GM12878 (cell line): ENCODE results near the gene MTX1. TPM values are rescaled to one million over a fixed set of nuclear protein-coding genes. Genes with fewer than 3 reads are reported as not detected.
A peak's percentile ranks its signal among the peaks of the same experiment; 100 is the strongest.

Source experiments
- ATAC-seq: fragments of 200-7000 bp; cut with Tn5 transposase; 3 replicates; pipeline ENCODE4 v1.9.1; 2020; ENCODE audit warnings: mild to moderate bottlenecking, moderate library complexity
- BruUV-seq: library from RNA; stranded (reverse); fragments of 400-500 nt; replicated peaks from 2 replicates; lab custom pipeline; 2021; lab: Mats Ljungman, UMichigan
- CTCF ChIA-PET: fragments of 300-600 bp; sonication (Branson Sonifier 250); formaldehyde crosslinking; extraction: SDS; loops from one replicate; lab custom pipeline; 2021; ENCODE audit warnings: inconsistent platforms; lab: Yijun Ruan, JAX
- POLR2A ChIA-PET: fragments of 350-600 bp; formaldehyde crosslinking; extraction: SDS; loops from one replicate; lab custom pipeline; 2021; ENCODE audit warnings: inconsistent platforms; lab: Charles Lee
- RAD21 ChIA-PET: fragments of 300-600 bp; sonication (Branson Sonifier 250); formaldehyde crosslinking; loops from one replicate; lab custom pipeline; 2023; ENCODE audit warnings: antibody characterized with exemption; ENCODE audit not compliant: unreplicated experiment; lab: Charles Lee
- SMC1A ChIA-PET: fragments of 300-600 bp; sonication (Branson Sonifier 250); formaldehyde crosslinking; loops from one replicate; lab custom pipeline; 2023; ENCODE audit not compliant: unreplicated experiment, uncharacterized antibody; lab: Charles Lee
- DNase-seq: peaks from one replicate; pipeline ENCODE4 v3.0.0-alpha.2; 2011; ENCODE audit warnings: low read depth, low spot score
- FAIRE-seq: peaks from 3 replicates; lab custom pipeline; 2011; peaks lifted over from hg19 to GRCh38; lab: Jason Lieb, UNC
- H2AFZ ChIP-seq: 2 replicates; pipeline ENCODE4 v1.6.0; 2011; ENCODE audit warnings: low read depth, low read length, control low read depth; ENCODE audit not compliant: control insufficient read depth
- H3K27ac ChIP-seq: 2 replicates; pipeline ENCODE4 v1.5.1; 2011; ENCODE audit warnings: control low read depth; ENCODE audit not compliant: control insufficient read depth, insufficient read depth
- H3K27me3 ChIP-seq, 2 experiments: replicated peaks in 1 of 2; 2 replicates each; pipeline versions ENCODE4 v1.6.0 to v1.6.1; 2011; ENCODE audit warnings: low read length in 1 of 2; ENCODE audit not compliant: control insufficient read depth in 2 of 2, insufficient read depth in 2 of 2
- H3K36me3 ChIP-seq, 2 experiments: 2 replicates each; pipeline ENCODE4 v1.5.1; 2011; ENCODE audit warnings: low read length in 1 of 2; ENCODE audit not compliant: control insufficient read depth in 2 of 2, insufficient read depth in 2 of 2
- H3K4me1 ChIP-seq: 2 replicates; pipeline ENCODE4 v1.6.1; 2011; ENCODE audit warnings: mild to moderate bottlenecking, low read length, moderate library complexity, mixed read lengths; ENCODE audit not compliant: control insufficient read depth, insufficient read depth
- H3K4me2 ChIP-seq: 2 replicates; pipeline ENCODE4 v1.6.0; 2011; ENCODE audit warnings: control low read depth; ENCODE audit not compliant: control insufficient read depth, insufficient read depth
- H3K4me3 ChIP-seq: fragments of 200-600 bp; sonication (generic); 2 replicates; pipeline ENCODE4 v1.5.1; 2016
- H3K79me2 ChIP-seq: 2 replicates; pipeline ENCODE4 v1.6.0; 2011; ENCODE audit warnings: low read length; ENCODE audit not compliant: control insufficient read depth, insufficient read depth
- H3K9ac ChIP-seq: 2 replicates; pipeline ENCODE4 v1.8.0; 2011; ENCODE audit warnings: low read length, control low read depth, mixed read lengths; ENCODE audit not compliant: control insufficient read depth, insufficient read depth
- H3K9me3 ChIP-seq: replicated peaks from 3 replicates; pipeline ENCODE4 v1.5.1; 2011; ENCODE audit warnings: mild to moderate bottlenecking, low read length; ENCODE audit not compliant: control insufficient read depth, insufficient read depth
- H4K20me1 ChIP-seq: 2 replicates; pipeline ENCODE4 v1.6.0; 2011; ENCODE audit not compliant: control insufficient read depth, insufficient read depth
- ASH2L ChIP-seq: fragments of 300-600, 200-600 bp; sonication (generic); IDR thresholded peaks from 2 replicates; pipeline ENCODE4 v1.6.1; 2017; ENCODE audit warnings: low read depth, mild to moderate bottlenecking, borderline replicate concordance
- ATF7 ChIP-seq: fragments of 450-650 bp; IDR thresholded peaks from 2 replicates; pipeline ENCODE4 v1.6.1; 2016; ENCODE audit warnings: low read depth, mild to moderate bottlenecking
- CBFB ChIP-seq: IDR thresholded peaks from 2 replicates; pipeline ENCODE4 v1.6.1; 2016; ENCODE audit warnings: antibody characterized with exemption, low read depth
- CTCF ChIP-seq, 3 experiments: IDR thresholded peaks in 2 of 3; conservative IDR thresholded peaks in 1 of 3; 2 replicates each; pipeline ENCODE4 v1.5.1; 2011; ENCODE audit warnings: low read depth in 3 of 3, low read length in 3 of 3, mild to moderate bottlenecking in 3 of 3, control low read depth in 2 of 3, moderate library complexity in 2 of 3, inconsistent platforms in 1 of 3, mixed read lengths in 1 of 3; ENCODE audit not compliant: control insufficient read depth in 2 of 3, insufficient read depth in 1 of 3; ENCODE audit errors: extremely low read depth in 1 of 3
- NBN ChIP-seq: fragments of 450-650 bp; IDR thresholded peaks from 2 replicates; pipeline ENCODE4 v1.6.1; 2016
- USF2 ChIP-seq: IDR thresholded peaks from 2 replicates; pipeline ENCODE4 v1.6.1; 2011; ENCODE audit warnings: low read depth, low read length, improper control_type of control experiment, borderline replicate concordance
- ZBTB33 ChIP-seq: fragments of 450-650 bp; IDR thresholded peaks from 2 replicates; pipeline ENCODE4 v1.6.1; 2017; ENCODE audit warnings: mild to moderate bottlenecking
- WGBS: methylation state at CpG from one replicate; pipeline ENCODE4 v1.1.6; 2016; ENCODE audit warnings: low lambda C conversion rate; ENCODE audit not compliant: insufficient replicate concordance, insufficient coverage; ENCODE audit errors: missing lambda C conversion rate; 5-methylcytosine and 5-hydroxymethylcytosine counted together
- in situ Hi-C: fragments of 300-500 bp; cut with MboI; formaldehyde crosslinking; loops from 9 replicates; pipeline ENCODE4 v1.14.3; 2018; ENCODE audit warnings: mixed read lengths
- intact Hi-C: fragments of 100-400 bp; cut with micrococcal nuclease; formaldehyde crosslinking; loops from one replicate; pipeline ENCODE4 v1.14.2; 2022; ENCODE audit not compliant: unreplicated experiment
- polyA plus RNA-seq, 11 experiments: library from polyadenylated mRNA; depleted of rRNA in 4 of 11; unstranded in 6 of 11; stranded (reverse) in 5 of 11; fragments of >200 nt; fragmentation: Nextera tagmentation in 4 of 11; fragmentation: Illumina TruSeq in 1 of 11; extraction: Ambion mirVana in 4 of 11; extraction: Trizol in 1 of 11; gene quantifications; 1 replicate in 1 of 11; 2 replicates in 10 of 11; pipeline versions ENCODE4 v1.2.1 to v1.2.3, GENCODE V29; 2011 to 2016; ENCODE audit warnings: inconsistent platforms in 2 of 11, missing spikeins in 2 of 11, low read depth in 1 of 11
- total RNA-seq, 4 experiments: library from RNA; depleted of rRNA in 3 of 4; stranded (reverse); fragments of >200 nt in 3 of 4; fragmentation: Illumina TruSeq in 1 of 4; extraction: Trizol in 1 of 4; gene quantifications; 2 replicates each; pipeline versions ENCODE4 v1.2.1 to v1.2.3, GENCODE V29; 2013 to 2021

MTX1 gene
- total and polyA plus RNA-seq, 10 of the 15 experiments (the other 5 are each of a cell fraction or from before 2014, with no cell fraction given) = 15.8 to 92.0 (median 49.1) TPM

- H4K20me1 ChIP-seq = no peaks in the 10 kb centered on the region
- intact Hi-C loops = loop anchor here (1.0 kb wide), 1 partner anchor 50 kb away; no protein-coding TSS in a partner anchor
- H3K27ac ChIP-seq = no peak overlapping the region
- H3K9me3 ChIP-seq = no peaks in the 10 kb centered on the region; the same call in 2 of the 3 replicates
- peaks cover 12% of the 10 kb centered on the region for H3K79me2 ChIP-seq
- POLR2A ChIA-PET = interaction anchor here (0.6 to 7.4 kb wide), 4 partner anchors 17 to 191 kb away, joined by 3 to 77 read pairs (median 18); no protein-coding TSS in a partner anchor
- FAIRE-seq (no peak), DNase-seq (no peak), ATAC-seq (no peak)
- 50% methylated on average over 9 of the region's 9 CpGs for WGBS
- CTCF ChIA-PET = interaction anchor here (1.1 to 9.7 kb wide), 7 partner anchors 9 to 91 kb away, joined by 4 to 244 read pairs (median 10); no protein-coding TSS in a partner anchor
- SMC1A ChIA-PET = interaction anchor here (0.9 to 4.7 kb wide), 4 partner anchors 9 to 51 kb away, joined by 3 to 46 read pairs (median 6); no protein-coding TSS in a partner anchor
- no peak overlapping the region for H3K4me3 ChIP-seq
- peaks cover 26% of the 10 kb centered on the region for H3K4me1 ChIP-seq
- H3K9ac ChIP-seq = no peak overlapping the region
- H2AFZ ChIP-seq = no peak overlapping the region
- H3K36me3 ChIP-seq = no peaks in the 10 kb centered on the region
- RAD21 ChIA-PET = interaction anchor here (1.1 to 4.8 kb wide), 6 partner anchors 10 to 148 kb away, joined by 4 to 77 read pairs (median 6); partner anchors contain the start of gene THBS3
- H3K27me3 ChIP-seq = no peaks in the 10 kb centered on the region
- in situ Hi-C loops = no loop called here
- no peak for TF ChIP-seq NBN
- TF ChIP-seq CTCF (IDR thresholded peaks at IDR 0.05 in 2 of 3, conservative IDR thresholded peaks at IDR 0.05 in 1 of 3; ENCODE audit: control insufficient read depth in 2 of 3, extremely low read depth in 1 of 3, insufficient read depth in 1 of 3, low read depth in 3 of 3, low read length in 3 of 3) = peak in 2 of 3 experiments; percentile 6 to 21; a peak in 1 of 6 replicates
- no peak for TF ChIP-seq CBFB
- no peak for TF ChIP-seq ASH2L
- 0 out of 2 replicates have a peak, but pooled peaks have one; percentile 43 for TF ChIP-seq ZBTB33
- no peak for TF ChIP-seq USF2
- no peak for TF ChIP-seq ATF7
- no peak overlapping the region for H3K4me2 ChIP-seq
- BruUV-seq = no TSS peak
These were observed 32.5 kb upstream of the MTX1 start for GRCh38 chr1:155175927-155176371.
